H1 (cell line): ENCODE data around the gene CDC14B. TPM values are rescaled to one million over a fixed set of nuclear protein-coding genes. Genes with fewer than 3 reads are reported as not detected.

Experiments used
- CTCF ChIA-PET: fragments of 300-600 bp; sonication (Branson Sonifier 250); formaldehyde crosslinking; loops from one replicate; lab custom pipeline; 2021; ENCODE audit not compliant: partially characterized antibody; lab: Charles Lee
- POLR2A ChIA-PET: fragments of 300-600 bp; sonication (Branson Sonifier 250); formaldehyde crosslinking; loops from one replicate; lab custom pipeline; 2021; ENCODE audit warnings: inconsistent platforms; ENCODE audit not compliant: partially characterized antibody; lab: Charles Lee
- DNase-seq, 2 experiments: peaks; one replicate each; pipeline versions ENCODE4 v3.0.0 to v3.0.0-alpha.2; 2010 to 2022; ENCODE audit warnings: low spot score in 2 of 2, low read depth in 1 of 2, mixed read lengths in 1 of 2
- FAIRE-seq: peaks from 2 replicates; lab custom pipeline; 2011; peaks lifted over from hg19 to GRCh38; lab: Jason Lieb, UNC
- H2AFZ ChIP-seq: 2 replicates; pipeline ENCODE4 v1.8.1; 2012; ENCODE audit warnings: low read length, inconsistent platforms
- H2AK5ac ChIP-seq: 2 replicates; pipeline ENCODE4 v1.6.1; 2013; ENCODE audit warnings: low read depth, low read length
- H2BK120ac ChIP-seq: replicated peaks from 2 replicates; pipeline ENCODE3; 2013; ENCODE audit warnings: low read depth, low read length, inconsistent platforms
- H2BK12ac ChIP-seq: 2 replicates; pipeline ENCODE4 v1.6.1; 2013; ENCODE audit warnings: low read depth, low read length
- H2BK15ac ChIP-seq: 2 replicates; pipeline ENCODE4 v1.6.1; 2013; ENCODE audit warnings: low read length
- H2BK20ac ChIP-seq: 2 replicates; pipeline ENCODE4 v1.6.1; 2013; ENCODE audit warnings: low read length
- H2BK5ac ChIP-seq: 2 replicates; pipeline ENCODE4 v1.6.1; 2013; ENCODE audit warnings: low read depth, low read length
- H3K14ac ChIP-seq: 2 replicates; pipeline ENCODE4 v1.6.1; 2013; ENCODE audit warnings: inconsistent platforms; ENCODE audit not compliant: insufficient read length
- H3K18ac ChIP-seq: 2 replicates; pipeline ENCODE4 v1.6.1; 2013; ENCODE audit warnings: low read length; ENCODE audit errors: extremely low read depth
- H3K23ac ChIP-seq: 2 replicates; pipeline ENCODE4 v1.6.1; 2013; ENCODE audit warnings: inconsistent platforms; ENCODE audit not compliant: insufficient read length
- H3K23me2 ChIP-seq: 2 replicates; pipeline ENCODE4 v1.6.1; 2013; ENCODE audit warnings: low read depth, low read length
- H3K27ac ChIP-seq: 2 replicates; pipeline ENCODE4 v1.6.1; 2011; ENCODE audit warnings: low read depth, low read length, inconsistent platforms
- H3K27me3 ChIP-seq, 4 experiments: replicated peaks in 1 of 4; 1 replicate in 1 of 4; 2 replicates in 3 of 4; pipeline versions ENCODE4 v1.6.1 to v1.8.1; 2011 to 2013; ENCODE audit warnings: low read length in 3 of 4, mild to moderate bottlenecking in 3 of 4, inconsistent platforms in 2 of 4, mixed read lengths in 2 of 4, moderate library complexity in 1 of 4; ENCODE audit not compliant: control insufficient read depth in 3 of 4, insufficient read depth in 3 of 4; ENCODE audit errors: extremely low read depth in 1 of 4
- H3K36me3 ChIP-seq, 4 experiments: 2 replicates each; pipeline versions ENCODE4 v1.6.1 to v1.8.1; 2011 to 2013; ENCODE audit warnings: mild to moderate bottlenecking in 4 of 4, low read length in 3 of 4, moderate library complexity in 2 of 4, control low read depth in 1 of 4, inconsistent platforms in 1 of 4; ENCODE audit not compliant: insufficient read depth in 4 of 4, control insufficient read depth in 2 of 4
- H3K4ac ChIP-seq: replicated peaks from 2 replicates; pipeline ENCODE3; 2013; ENCODE audit warnings: low read length, low read depth, mixed read lengths, inconsistent platforms; ENCODE audit not compliant: insufficient read length
- H3K4me1 ChIP-seq, 4 experiments: replicated peaks in 1 of 4; 1 replicate in 1 of 4; 2 replicates in 3 of 4; pipeline versions ENCODE4 v1.6.1 to v1.8.1; 2011 to 2013; ENCODE audit warnings: low read length in 3 of 4, inconsistent platforms in 2 of 4, mixed read lengths in 1 of 4; ENCODE audit not compliant: insufficient read depth in 4 of 4, control insufficient read depth in 3 of 4
- H3K4me2 ChIP-seq, 2 experiments: 2 replicates each; pipeline versions ENCODE4 v1.6.1 to v1.8.1; 2011 to 2013; ENCODE audit warnings: low read depth in 2 of 2, low read length in 2 of 2, control low read depth in 1 of 2, inconsistent platforms in 1 of 2, mild to moderate bottlenecking in 1 of 2; ENCODE audit not compliant: insufficient read depth in 1 of 2
- H3K4me3 ChIP-seq, 4 experiments: fragments of 200-600, 300-600 bp in 1 of 4; sonication (generic), shearing (Covaris generic), sonication (Bioruptor Twin) in 1 of 4; 2 replicates each; pipeline versions ENCODE4 v1.5.1 to v1.8.1; 2011 to 2016; ENCODE audit warnings: low read length in 4 of 4, low read depth in 3 of 4, control low read depth in 2 of 4, inconsistent platforms in 2 of 4, mild to moderate bottlenecking in 2 of 4, mixed read lengths in 1 of 4, moderate library complexity in 1 of 4; ENCODE audit not compliant: insufficient read depth in 2 of 4; ENCODE audit errors: extremely low read depth in 1 of 4
- H3K56ac ChIP-seq: replicated peaks from 2 replicates; pipeline ENCODE3; 2013; ENCODE audit warnings: low read depth, mild to moderate bottlenecking, mixed read lengths, low read length, inconsistent platforms; ENCODE audit not compliant: insufficient read length
- H3K79me1 ChIP-seq: 2 replicates; pipeline ENCODE4 v1.6.1; 2013; ENCODE audit warnings: low read depth, low read length, control low read depth
- H3K79me2 ChIP-seq, 2 experiments: 2 replicates each; pipeline versions ENCODE4 v1.6.1 to v1.8.1; 2012 to 2013; ENCODE audit warnings: low read length in 2 of 2, mild to moderate bottlenecking in 2 of 2, inconsistent platforms in 1 of 2; ENCODE audit not compliant: insufficient read depth in 2 of 2, control insufficient read depth in 1 of 2
- H3K9ac ChIP-seq, 4 experiments: replicated peaks in 1 of 4; 1 replicate in 1 of 4; 2 replicates in 3 of 4; pipeline versions ENCODE4 v1.6.1 to v1.8.1; 2011 to 2013; ENCODE audit warnings: low read depth in 3 of 4, low read length in 3 of 4, control low read depth in 2 of 4, mild to moderate bottlenecking in 2 of 4, moderate library complexity in 2 of 4, inconsistent platforms in 1 of 4; ENCODE audit errors: extremely low read depth in 1 of 4
- H3K9me3 ChIP-seq, 2 experiments: 2 replicates each; pipeline versions ENCODE4 v1.6.1 to v1.8.1; 2012 to 2013; ENCODE audit warnings: mild to moderate bottlenecking in 2 of 2, moderate library complexity in 2 of 2, control low read depth in 1 of 2, inconsistent platforms in 1 of 2, low read depth in 1 of 2, low read length in 1 of 2, mixed read lengths in 1 of 2; ENCODE audit not compliant: insufficient read depth in 2 of 2
- H4K20me1 ChIP-seq, 2 experiments: replicated peaks in 1 of 2; 2 replicates each; pipeline versions ENCODE3 to v1.8.1; 2011 to 2013; ENCODE audit warnings: inconsistent platforms in 2 of 2, low read length in 2 of 2, mild to moderate bottlenecking in 1 of 2; ENCODE audit not compliant: insufficient read depth in 2 of 2, control insufficient read depth in 1 of 2
- H4K5ac ChIP-seq: 2 replicates; pipeline ENCODE4 v1.6.1; 2013; ENCODE audit warnings: low read length, low read depth, mixed read lengths, inconsistent platforms; ENCODE audit not compliant: insufficient read length
- H4K8ac ChIP-seq: 2 replicates; pipeline ENCODE4 v1.8.0; 2013; ENCODE audit warnings: mild to moderate bottlenecking, moderate library complexity, low read length, inconsistent platforms; ENCODE audit not compliant: insufficient read depth; ENCODE audit errors: extremely low read depth
- H4K91ac ChIP-seq: replicated peaks from 2 replicates; pipeline ENCODE3; 2013; ENCODE audit warnings: low read length, mixed read lengths, inconsistent platforms; ENCODE audit not compliant: insufficient read length
- BRCA1 ChIP-seq: IDR thresholded peaks from 2 replicates; pipeline ENCODE4 v1.6.1; 2012; ENCODE audit warnings: low read depth, low read length, improper control_type of control experiment
- CHD1 ChIP-seq: IDR thresholded peaks from 2 replicates; pipeline ENCODE4 v1.6.1; 2012; ENCODE audit warnings: low read depth, low read length, improper control_type of control experiment
- CHD2 ChIP-seq: IDR thresholded peaks from 2 replicates; pipeline ENCODE4 v1.6.1; 2012; ENCODE audit warnings: low read length, improper control_type of control experiment
- EZH2 ChIP-seq: fragments of 200-600 bp; sonication (generic); IDR thresholded peaks from 2 replicates; pipeline ENCODE4 v1.7.1; 2012; ENCODE audit warnings: low read depth, mild to moderate bottlenecking, moderate library complexity, low read length, inconsistent platforms; ENCODE audit not compliant: severe bottlenecking
- MAX ChIP-seq: IDR thresholded peaks from 2 replicates; pipeline ENCODE4 v1.6.1; 2012; ENCODE audit warnings: inconsistent platforms
- POLR2AphosphoS5 ChIP-seq: IDR thresholded peaks from 2 replicates; pipeline ENCODE4 v1.6.1; 2011; ENCODE audit warnings: low read depth, low read length
- RFX5 ChIP-seq: IDR thresholded peaks from 2 replicates; pipeline ENCODE4 v1.6.1; 2011; ENCODE audit warnings: low read depth, low read length, improper control_type of control experiment, borderline replicate concordance
- SAP30 ChIP-seq: fragments of 300-600 bp; sonication (generic); IDR thresholded peaks from 2 replicates; pipeline ENCODE4 v1.7.1; 2012; ENCODE audit warnings: low read length, moderate library complexity, mild to moderate bottlenecking, inconsistent platforms; ENCODE audit not compliant: insufficient read depth, insufficient replicate concordance
- SIN3A ChIP-seq, 2 experiments: IDR thresholded peaks in 1 of 2; conservative IDR thresholded peaks in 1 of 2; 2 replicates each; pipeline ENCODE4 v1.6.1; 2011 to 2012; ENCODE audit warnings: low read length in 2 of 2, improper control_type of control experiment in 1 of 2, low read depth in 1 of 2, mild to moderate bottlenecking in 1 of 2
- SP4 ChIP-seq: IDR thresholded peaks from 2 replicates; pipeline ENCODE4 v1.6.1; 2012; ENCODE audit warnings: low read length, inconsistent platforms
- WGBS, 2 experiments: shearing (Covaris generic) in 1 of 2; methylation state at CpG; one replicate each; pipeline versions ENCODE4 v1.1.6 to v1.1.7; 2013 to 2015; ENCODE audit warnings: low lambda C conversion rate in 2 of 2, mixed read lengths in 2 of 2, inconsistent platforms in 1 of 2, low coverage in 1 of 2, missing lambda C conversion rate in 1 of 2; ENCODE audit not compliant: insufficient replicate concordance in 2 of 2, insufficient coverage in 1 of 2, insufficient read length in 1 of 2; ENCODE audit errors: extremely low coverage in 1 of 2, missing lambda C conversion rate in 1 of 2; 5-methylcytosine and 5-hydroxymethylcytosine counted together
- polyA plus RNA-seq, 7 experiments: library from polyadenylated mRNA; depleted of rRNA in 3 of 7; stranded (reverse) in 5 of 7; unstranded in 2 of 7; fragments of >200 nt in 5 of 7; fragments of 200-250 nt in 2 of 7; gene quantifications; 1 replicate in 5 of 7; 2 replicates in 1 of 7; 4 replicates in 1 of 7; pipeline versions ENCODE4 v1.2.1 to v1.2.3, GENCODE V29; 2011 to 2013; ENCODE audit warnings: missing spikeins in 2 of 7, mixed read lengths in 2 of 7
- total RNA-seq: library from RNA; stranded (reverse); fragmentation: NEBNext Ultra II Directional; extraction: Animal tissue kit (Norgen Biotek cat#: 25700); gene quantifications from 2 replicates; pipeline ENCODE4 v1.2.1, GENCODE V29; 2021
- TF ChIP-seq, protein P1 (sequence below), 3 experiments: IDR thresholded peaks; 1 replicate in 2 of 3; 2 replicates in 1 of 3; pipeline versions ENCODE4 v1.5.1 to v1.6.1; 2011; ENCODE audit warnings: low read length in 3 of 3, mild to moderate bottlenecking in 3 of 3, inconsistent platforms in 2 of 3, low read depth in 1 of 3, moderate library complexity in 1 of 3; ENCODE audit not compliant: insufficient read depth in 1 of 3; ENCODE audit errors: control extremely low read depth in 1 of 3

The CDC14B gene
- total and polyA plus RNA-seq, 2 of the 8 experiments (the other 6 are each of a cell fraction or from before 2014, with no cell fraction given): 17.2 to 44.6 TPM

DNA sequence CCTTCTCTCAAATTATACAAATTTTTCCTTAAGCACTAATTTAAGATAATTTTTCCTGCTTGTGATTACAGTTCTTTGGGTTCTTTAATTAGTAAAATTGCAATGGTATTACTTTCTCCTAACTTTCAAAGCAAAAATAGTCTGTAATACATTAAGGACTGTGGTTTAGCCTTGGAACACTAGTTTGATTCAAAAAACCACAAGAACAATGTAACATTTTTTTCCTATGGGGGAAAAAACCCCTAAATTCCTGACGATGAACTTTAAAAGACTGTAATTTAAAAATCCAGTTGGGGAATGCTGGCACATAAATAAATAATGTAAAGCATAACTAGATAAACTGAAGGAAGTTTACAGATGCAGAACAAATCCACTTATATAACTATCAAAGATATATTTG lies 65.3 kb downstream of the CDC14B start:
- CTCF ChIA-PET: no interaction called here
- H2BK5ac ChIP-seq: no peak overlapping the region
- H3K56ac ChIP-seq: no peak overlapping the region
- H2BK12ac ChIP-seq: no peak overlapping the region
- H2BK20ac ChIP-seq: no peak overlapping the region
- no peak overlapping the region for H3K4me3 ChIP-seq
- 96% methylated on average over 1 of the region's 1 CpG; no CpG with 5 or more reads in 1 of the 2 experiments for WGBS, 2 experiments
- H4K20me1 ChIP-seq: peaks cover 2 to 7% of the 10 kb centered on the region in 2 experiments
- H3K23ac ChIP-seq: no peak overlapping the region
- no peaks in the 10 kb centered on the region for H3K27me3 ChIP-seq
- no peak overlapping the region for H4K91ac ChIP-seq
- no peak overlapping the region for H3K14ac ChIP-seq
- no peak overlapping the region for H4K5ac ChIP-seq
- no peak overlapping the region for H3K9ac ChIP-seq
- DNase-seq (no peak), FAIRE-seq (no peak)
- 0 out of 8 replicates have a peak, but pooled peaks cover 0 to 2% (median 0%) of the 10 kb centered on the region in 4 experiments for H3K36me3 ChIP-seq
- no peak overlapping the region for H3K27ac ChIP-seq
- H3K9me3 ChIP-seq: no peaks in the 10 kb centered on the region
- POLR2A ChIA-PET: no interaction called here
- no peak overlapping the region for H4K8ac ChIP-seq
- no peak overlapping the region for H2BK120ac ChIP-seq
- no peak overlapping the region for H3K18ac ChIP-seq
- no peaks in the 10 kb centered on the region for H3K79me2 ChIP-seq
- H2BK15ac ChIP-seq: no peak overlapping the region
- no peak overlapping the region for H3K4me2 ChIP-seq
- no peaks in the 10 kb centered on the region for H3K23me2 ChIP-seq
- H3K4ac ChIP-seq: no peak overlapping the region
- H3K79me1 ChIP-seq: peaks cover 3% of the 10 kb centered on the region; the same call in 1 of the 2 replicates
- no peak overlapping the region for H2AK5ac ChIP-seq
- H3K4me1 ChIP-seq: peaks cover 2 to 8% (median 4%) of the 10 kb centered on the region in 4 experiments; a peak in 4 of 7 replicates
- H2AFZ ChIP-seq: no peak overlapping the region
- no peak for TF ChIP-seq CHD2
- TF ChIP-seq MAX: no peak
- TF ChIP-seq EZH2: no peak
- TF ChIP-seq CHD1: no peak
- no peak for TF ChIP-seq RFX5
- no peak for TF ChIP-seq SIN3A (conservative IDR thresholded peaks at IDR 0.05 in 1 of 2, IDR thresholded peaks at IDR 0.05 in 1 of 2; ENCODE audit: low read depth in 1 of 2, low read length in 2 of 2)
- no peak for TF ChIP-seq SAP30
- TF ChIP-seq POLR2AphosphoS5: no peak
- TF ChIP-seq, protein P1, sequence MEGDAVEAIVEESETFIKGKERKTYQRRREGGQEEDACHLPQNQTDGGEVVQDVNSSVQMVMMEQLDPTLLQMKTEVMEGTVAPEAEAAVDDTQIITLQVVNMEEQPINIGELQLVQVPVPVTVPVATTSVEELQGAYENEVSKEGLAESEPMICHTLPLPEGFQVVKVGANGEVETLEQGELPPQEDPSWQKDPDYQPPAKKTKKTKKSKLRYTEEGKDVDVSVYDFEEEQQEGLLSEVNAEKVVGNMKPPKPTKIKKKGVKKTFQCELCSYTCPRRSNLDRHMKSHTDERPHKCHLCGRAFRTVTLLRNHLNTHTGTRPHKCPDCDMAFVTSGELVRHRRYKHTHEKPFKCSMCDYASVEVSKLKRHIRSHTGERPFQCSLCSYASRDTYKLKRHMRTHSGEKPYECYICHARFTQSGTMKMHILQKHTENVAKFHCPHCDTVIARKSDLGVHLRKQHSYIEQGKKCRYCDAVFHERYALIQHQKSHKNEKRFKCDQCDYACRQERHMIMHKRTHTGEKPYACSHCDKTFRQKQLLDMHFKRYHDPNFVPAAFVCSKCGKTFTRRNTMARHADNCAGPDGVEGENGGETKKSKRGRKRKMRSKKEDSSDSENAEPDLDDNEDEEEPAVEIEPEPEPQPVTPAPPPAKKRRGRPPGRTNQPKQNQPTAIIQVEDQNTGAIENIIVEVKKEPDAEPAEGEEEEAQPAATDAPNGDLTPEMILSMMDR (IDR thresholded peaks at IDR 0.05; ENCODE audit: control extremely low read depth in 1 of 3, insufficient read depth in 1 of 3, low read depth in 1 of 3, low read length in 3 of 3): no peak
- no peak for TF ChIP-seq SP4
- no peak for TF ChIP-seq BRCA1
